Gastrocnemius medialis (tissue), 4 donors: ENCODE results near the gene HGS.

Experiments
- POLR2A ChIP-seq, 2 donors: fragments of 450-650 bp; IDR thresholded peaks; one replicate each; pipeline ENCODE4 v1.6.1; 2017; ENCODE audit warnings: antibody characterized with exemption in 2 of 2, mild to moderate bottlenecking in 2 of 2, moderate library complexity in 2 of 2
- TF ChIP-seq, protein P1 (sequence below), 5 experiments: fragments of 450-650 bp in 3 of 5; fragments of 200-600 bp in 2 of 5; sonication (generic) in 2 of 5; IDR thresholded peaks in 4 of 5; conservative IDR thresholded peaks in 1 of 5; 1 replicate in 4 of 5; 2 replicates in 1 of 5; pipeline ENCODE4 v1.5.1; 2016 to 2019; ENCODE audit warnings: antibody characterized with exemption in 5 of 5, mild to moderate bottlenecking in 3 of 5, moderate library complexity in 3 of 5

DNA sequence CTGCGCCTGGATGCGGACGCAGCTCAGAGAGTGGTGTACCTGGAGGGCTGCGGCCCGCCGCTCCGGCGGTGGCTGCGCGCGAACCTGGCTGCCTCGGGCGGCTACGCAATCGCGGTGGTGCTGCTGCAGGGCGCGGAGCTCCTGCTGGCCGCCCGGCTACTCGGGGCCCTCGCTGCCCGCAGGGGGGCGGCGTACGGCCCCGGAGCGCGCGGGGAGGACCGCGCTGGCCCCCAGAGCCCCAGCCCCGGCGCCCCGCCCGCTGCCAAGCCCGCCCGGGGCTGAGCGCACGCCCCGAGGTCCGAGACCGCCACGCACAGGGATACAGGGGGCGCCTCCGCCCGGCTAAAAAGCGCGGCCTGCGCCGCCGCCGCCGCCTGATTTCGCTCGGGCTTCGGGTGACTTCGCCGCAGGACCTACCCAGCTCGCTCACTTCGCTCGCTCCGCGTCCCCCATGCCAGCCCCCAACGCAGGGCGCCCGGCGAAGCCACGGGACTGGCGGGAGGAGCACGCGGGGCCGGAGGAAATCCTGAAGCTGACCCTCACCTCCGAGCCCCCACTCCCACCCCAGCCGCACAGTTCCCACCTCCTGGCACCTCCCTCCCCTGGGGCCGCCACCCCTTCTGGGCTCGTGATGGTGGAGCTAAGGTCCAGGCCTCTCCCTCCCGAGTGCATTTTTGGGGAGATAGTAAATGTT lies 35.7 kb upstream of the HGS start:
- no peak for TF ChIP-seq POLR2A (IDR thresholded peaks at IDR 0.05)
- TF ChIP-seq, protein P1, sequence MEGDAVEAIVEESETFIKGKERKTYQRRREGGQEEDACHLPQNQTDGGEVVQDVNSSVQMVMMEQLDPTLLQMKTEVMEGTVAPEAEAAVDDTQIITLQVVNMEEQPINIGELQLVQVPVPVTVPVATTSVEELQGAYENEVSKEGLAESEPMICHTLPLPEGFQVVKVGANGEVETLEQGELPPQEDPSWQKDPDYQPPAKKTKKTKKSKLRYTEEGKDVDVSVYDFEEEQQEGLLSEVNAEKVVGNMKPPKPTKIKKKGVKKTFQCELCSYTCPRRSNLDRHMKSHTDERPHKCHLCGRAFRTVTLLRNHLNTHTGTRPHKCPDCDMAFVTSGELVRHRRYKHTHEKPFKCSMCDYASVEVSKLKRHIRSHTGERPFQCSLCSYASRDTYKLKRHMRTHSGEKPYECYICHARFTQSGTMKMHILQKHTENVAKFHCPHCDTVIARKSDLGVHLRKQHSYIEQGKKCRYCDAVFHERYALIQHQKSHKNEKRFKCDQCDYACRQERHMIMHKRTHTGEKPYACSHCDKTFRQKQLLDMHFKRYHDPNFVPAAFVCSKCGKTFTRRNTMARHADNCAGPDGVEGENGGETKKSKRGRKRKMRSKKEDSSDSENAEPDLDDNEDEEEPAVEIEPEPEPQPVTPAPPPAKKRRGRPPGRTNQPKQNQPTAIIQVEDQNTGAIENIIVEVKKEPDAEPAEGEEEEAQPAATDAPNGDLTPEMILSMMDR (IDR thresholded peaks at IDR 0.05 in 4 of 5, conservative IDR thresholded peaks at IDR 0.05 in 1 of 5): no peak
